ENCODE results near the gene IGDCC3. TPM values are rescaled to one million over a fixed set of nuclear protein-coding genes. Genes with fewer than 3 reads are reported as not detected.

Gene IGDCC3
- total RNA-seq, 1 experiment from 2014 or later = not detected

GRCh38 chr15:65339920-65340319 lies 37.9 kb downstream of the IGDCC3 start:
- no peak for TF ChIP-seq CTCF (IDR thresholded peaks at IDR 0.05; ENCODE audit: unreplicated experiment)
- no peaks in the 10 kb centered on the region for H3K36me3 Mint-ChIP-seq (ENCODE audit: insufficient read depth, unreplicated experiment)
- no TSS peak for BruUV-seq (replicated peaks)
- peaks cover 92% of the 10 kb centered on the region for H3K27me3 Mint-ChIP-seq (ENCODE audit: unreplicated experiment)
- H3K27ac Mint-ChIP-seq (ENCODE audit: unreplicated experiment) = no peak overlapping the region
- CTCF ChIA-PET = interaction anchor here (1.4 kb wide), 1 partner anchor 9 kb away, joined by 3 read pairs; no protein-coding TSS in a partner anchor
- no peak for DNase-seq
- intact Hi-C loops (cut with micrococcal nuclease; ENCODE audit: unreplicated experiment) = no loop called here
- H3K4me3 Mint-ChIP-seq (ENCODE audit: low read depth, unreplicated experiment) = no peak overlapping the region
- no peaks in the 10 kb centered on the region for H3K4me1 Mint-ChIP-seq (ENCODE audit: low read depth, unreplicated experiment)
- no peaks in the 10 kb centered on the region for H3K9me3 Mint-ChIP-seq (ENCODE audit: low read depth, unreplicated experiment)

GRCh38 chr15:65339416-65339815 lies 38.4 kb downstream of the IGDCC3 start:
- no peak for TF ChIP-seq CTCF (IDR thresholded peaks at IDR 0.05; ENCODE audit: unreplicated experiment)
- peaks cover 92% of the 10 kb centered on the region for H3K27me3 Mint-ChIP-seq (ENCODE audit: unreplicated experiment)
- H3K4me3 Mint-ChIP-seq (ENCODE audit: low read depth, unreplicated experiment) = no peak overlapping the region
- intact Hi-C loops (cut with micrococcal nuclease; ENCODE audit: unreplicated experiment) = no loop called here
- H3K9me3 Mint-ChIP-seq (ENCODE audit: low read depth, unreplicated experiment) = no peaks in the 10 kb centered on the region
- no peaks in the 10 kb centered on the region for H3K4me1 Mint-ChIP-seq (ENCODE audit: low read depth, unreplicated experiment)
- DNase-seq = no peak
- no peak overlapping the region for H3K27ac Mint-ChIP-seq (ENCODE audit: unreplicated experiment)
- no peaks in the 10 kb centered on the region for H3K36me3 Mint-ChIP-seq (ENCODE audit: insufficient read depth, unreplicated experiment)
- no TSS peak for BruUV-seq (replicated peaks)
- CTCF ChIA-PET = interaction anchor here (1.0 to 1.4 kb wide), 2 partner anchors 9 to 21 kb away, joined by 3 to 4 read pairs; no protein-coding TSS in a partner anchor

- Mint-ChIP-seq H3K9me3 (ENCODE audit: low read depth, unreplicated experiment) (no peaks in the 10 kb centered on the region), H3K36me3 (ENCODE audit: insufficient read depth, unreplicated experiment) (no peaks in the 10 kb centered on the region), H3K27ac (ENCODE audit: unreplicated experiment) (no peak overlapping the region), H3K27me3 (ENCODE audit: unreplicated experiment) (peaks cover 92% of the 10 kb centered on the region), H3K4me1 (ENCODE audit: low read depth, unreplicated experiment) (no peaks in the 10 kb centered on the region), H3K4me3 (ENCODE audit: low read depth, unreplicated experiment) (no peak overlapping the region)
- TF ChIP-seq CTCF (IDR thresholded peaks at IDR 0.05; ENCODE audit: unreplicated experiment) = no peak
- BruUV-seq (replicated peaks) = no TSS peak
- CTCF ChIA-PET = interaction anchor here (1.0 to 1.4 kb wide), 2 partner anchors 8 to 20 kb away, joined by 3 to 4 read pairs; no protein-coding TSS in a partner anchor
- intact Hi-C loops (cut with micrococcal nuclease; ENCODE audit: unreplicated experiment) = no loop called here
- no peak for DNase-seq
Measured at GRCh38 chr15:65338823-65339222, 39.0 kb downstream of the IGDCC3 start.

GRCh38 chr15:65338366-65338765 lies 39.4 kb downstream of the IGDCC3 start:
- CTCF ChIA-PET = interaction anchor here (0.6 to 1.0 kb wide), 2 partner anchors 20 to 515 kb away, joined by 3 to 4 read pairs; no protein-coding TSS in a partner anchor
- intact Hi-C loops (cut with micrococcal nuclease; ENCODE audit: unreplicated experiment) = no loop called here

More at GRCh38 chr15:65338366-65338765, 39.4 kb downstream of the IGDCC3 start:
- no peaks in the 10 kb centered on the region for H3K4me1 Mint-ChIP-seq (ENCODE audit: low read depth, unreplicated experiment)
- H3K9me3 Mint-ChIP-seq (ENCODE audit: low read depth, unreplicated experiment) = no peaks in the 10 kb centered on the region
- H3K27me3 Mint-ChIP-seq (ENCODE audit: unreplicated experiment) = peaks cover 92% of the 10 kb centered on the region
- H3K36me3 Mint-ChIP-seq (ENCODE audit: insufficient read depth, unreplicated experiment) = no peaks in the 10 kb centered on the region
- TF ChIP-seq CTCF (IDR thresholded peaks at IDR 0.05; ENCODE audit: unreplicated experiment) = no peak
- no peak for DNase-seq
- H3K4me3 Mint-ChIP-seq (ENCODE audit: low read depth, unreplicated experiment) = no peak overlapping the region
- H3K27ac Mint-ChIP-seq (ENCODE audit: unreplicated experiment) = no peak overlapping the region
- no TSS peak for BruUV-seq (replicated peaks)

All from Calu3 (cell line).